IPS DF 6.9 (cell line): Measurements from ENCODE around the gene CNGA4.
"Not testable (repeated sequence)": the region's sequence is repeated elsewhere in the genome, so short reads cannot be mapped to it uniquely, and the experiment has no call there.

ENCODE experiments used
- DNase-seq: peaks from one replicate; pipeline ENCODE4 v3.0.0-alpha.2; 2013; ENCODE audit warnings: low read depth, low spot score
- H3K27ac ChIP-seq: one replicate; pipeline ENCODE4 v1.5.1; 2013; ENCODE audit warnings: low read length, control low read depth
- H3K27me3 ChIP-seq: 2 replicates; pipeline ENCODE4 v1.6.1; 2013; ENCODE audit warnings: mild to moderate bottlenecking, low read length; ENCODE audit not compliant: control insufficient read depth, insufficient read depth
- H3K36me3 ChIP-seq: 2 replicates; pipeline ENCODE4 v1.6.1; 2013; ENCODE audit warnings: low read length; ENCODE audit not compliant: control insufficient read depth, insufficient read depth
- H3K4me1 ChIP-seq: 2 replicates; pipeline ENCODE4 v1.6.1; 2013; ENCODE audit warnings: low read length; ENCODE audit not compliant: control insufficient read depth, insufficient read depth
- H3K4me3 ChIP-seq: 2 replicates; pipeline ENCODE4 v1.5.1; 2013; ENCODE audit warnings: mild to moderate bottlenecking, low read length
- H3K9me3 ChIP-seq: 2 replicates; pipeline ENCODE4 v1.6.1; 2013; ENCODE audit warnings: low read length, inconsistent platforms; ENCODE audit not compliant: control insufficient read depth, insufficient read depth
- WGBS: extraction: QIAGEN DNeasy Blood & Tissue Kit; methylation state at CpG from one replicate; pipeline ENCODE4 v1.1.7; 2013; ENCODE audit warnings: mixed read lengths, missing lambda C conversion rate; ENCODE audit not compliant: insufficient read length, insufficient coverage; 5-methylcytosine and 5-hydroxymethylcytosine counted together

The CNGA4 gene

DNA sequence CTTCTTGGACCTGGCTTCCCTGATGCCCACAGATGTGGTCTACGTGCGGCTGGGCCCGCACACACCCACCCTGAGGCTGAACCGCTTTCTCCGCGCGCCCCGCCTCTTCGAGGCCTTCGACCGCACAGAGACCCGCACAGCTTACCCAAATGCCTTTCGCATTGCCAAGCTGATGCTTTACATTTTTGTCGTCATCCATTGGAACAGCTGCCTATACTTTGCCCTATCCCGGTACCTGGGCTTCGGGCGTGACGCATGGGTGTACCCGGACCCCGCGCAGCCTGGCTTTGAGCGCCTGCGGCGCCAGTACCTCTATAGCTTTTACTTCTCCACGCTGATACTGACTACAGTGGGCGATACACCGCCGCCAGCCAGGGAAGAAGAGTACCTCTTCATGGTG lies 1.2 kb downstream of the CNGA4 start:
- no peak overlapping the region for H3K27ac ChIP-seq
- H3K36me3 ChIP-seq, result no peaks in the 10 kb centered on the region
- no peak for DNase-seq
- H3K9me3 ChIP-seq, result no peaks in the 10 kb centered on the region
- no peaks in the 10 kb centered on the region for H3K4me1 ChIP-seq
- no CpG with 5 or more reads among the region's 28 CpGs for WGBS
- H3K4me3 ChIP-seq, result no peak overlapping the region
- H3K27me3 ChIP-seq, result 0 out of 2 replicates have a peak, but pooled peaks cover 1% of the 10 kb centered on the region

GRCh38 chr11:6240781-6241180 lies 1.9 kb downstream of the CNGA4 start:
- Histone ChIP-seq H3K4me3 (no peak overlapping the region), H3K36me3 (no peaks in the 10 kb centered on the region), H3K9me3 (no peaks in the 10 kb centered on the region), H3K27ac (no peak overlapping the region), H3K27me3 (0 out of 2 replicates have a peak, but pooled peaks cover 1% of the 10 kb centered on the region), H3K4me1 (no peaks in the 10 kb centered on the region)
- no peak for DNase-seq
- WGBS, result no CpG with 5 or more reads among the region's 1 CpG

DNA sequence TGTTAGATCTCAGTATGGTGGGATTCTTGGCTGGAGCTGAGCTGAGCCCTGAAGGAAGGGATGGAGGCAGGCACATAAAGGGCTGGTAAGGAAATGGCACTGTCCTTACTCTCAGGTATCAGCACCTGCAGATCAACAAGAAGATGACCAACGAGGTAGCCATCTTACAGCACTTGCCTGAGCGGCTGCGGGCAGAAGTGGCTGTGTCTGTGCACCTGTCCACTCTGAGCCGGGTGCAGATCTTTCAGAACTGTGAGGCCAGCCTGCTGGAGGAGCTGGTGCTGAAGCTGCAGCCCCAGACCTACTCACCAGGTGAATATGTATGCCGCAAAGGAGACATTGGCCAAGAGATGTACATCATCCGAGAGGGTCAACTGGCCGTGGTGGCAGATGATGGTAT lies 2.4 kb downstream of the CNGA4 start:
- Histone ChIP-seq H3K36me3 (no peaks in the 10 kb centered on the region), H3K4me3 (no peak overlapping the region), H3K27me3 (0 out of 2 replicates have a peak, but pooled peaks cover 1% of the 10 kb centered on the region), H3K27ac (no peak overlapping the region), H3K9me3 (no peaks in the 10 kb centered on the region), H3K4me1 (no peaks in the 10 kb centered on the region)
- no peak for DNase-seq
- WGBS, result no CpG with 5 or more reads among the region's 7 CpGs

- WGBS, result 100% methylated on average over 1 of the region's 2 CpGs
- DNase-seq, result no peak
- no peaks in the 10 kb centered on the region for H3K9me3 ChIP-seq
Observed at GRCh38 chr11:6245536-6245935, 6.6 kb downstream of the CNGA4 start.

GRCh38 chr11:6248248-6248647 lies 9.4 kb downstream of the CNGA4 start:
- no peaks in the 10 kb centered on the region for H3K27me3 ChIP-seq
- no peak for DNase-seq
- no peaks in the 10 kb centered on the region for H3K9me3 ChIP-seq
- H3K36me3 ChIP-seq, result no peaks in the 10 kb centered on the region
- H3K4me1 ChIP-seq, result no peaks in the 10 kb centered on the region
- no peak overlapping the region for H3K4me3 ChIP-seq
- no peak overlapping the region for H3K27ac ChIP-seq
- no CpG with 5 or more reads among the region's 1 CpG for WGBS

More at GRCh38 chr11:6245536-6245935, 6.6 kb downstream of the CNGA4 start:
- no peaks in the 10 kb centered on the region for H3K27me3 ChIP-seq
- no peak overlapping the region for H3K27ac ChIP-seq
- H3K4me1 ChIP-seq, result no peaks in the 10 kb centered on the region
- H3K36me3 ChIP-seq, result no peaks in the 10 kb centered on the region
- H3K4me3 ChIP-seq, result no peak overlapping the region

GRCh38 chr11:6248897-6249296 lies 10.0 kb downstream of the CNGA4 start:
- not testable (repeated sequence) for H3K4me3 ChIP-seq, DNase-seq, H3K27me3 ChIP-seq, H3K4me1 ChIP-seq, H3K9me3 ChIP-seq, H3K36me3 ChIP-seq, H3K27ac ChIP-seq
- WGBS, result no CpG with 5 or more reads among the region's 3 CpGs

DNA sequence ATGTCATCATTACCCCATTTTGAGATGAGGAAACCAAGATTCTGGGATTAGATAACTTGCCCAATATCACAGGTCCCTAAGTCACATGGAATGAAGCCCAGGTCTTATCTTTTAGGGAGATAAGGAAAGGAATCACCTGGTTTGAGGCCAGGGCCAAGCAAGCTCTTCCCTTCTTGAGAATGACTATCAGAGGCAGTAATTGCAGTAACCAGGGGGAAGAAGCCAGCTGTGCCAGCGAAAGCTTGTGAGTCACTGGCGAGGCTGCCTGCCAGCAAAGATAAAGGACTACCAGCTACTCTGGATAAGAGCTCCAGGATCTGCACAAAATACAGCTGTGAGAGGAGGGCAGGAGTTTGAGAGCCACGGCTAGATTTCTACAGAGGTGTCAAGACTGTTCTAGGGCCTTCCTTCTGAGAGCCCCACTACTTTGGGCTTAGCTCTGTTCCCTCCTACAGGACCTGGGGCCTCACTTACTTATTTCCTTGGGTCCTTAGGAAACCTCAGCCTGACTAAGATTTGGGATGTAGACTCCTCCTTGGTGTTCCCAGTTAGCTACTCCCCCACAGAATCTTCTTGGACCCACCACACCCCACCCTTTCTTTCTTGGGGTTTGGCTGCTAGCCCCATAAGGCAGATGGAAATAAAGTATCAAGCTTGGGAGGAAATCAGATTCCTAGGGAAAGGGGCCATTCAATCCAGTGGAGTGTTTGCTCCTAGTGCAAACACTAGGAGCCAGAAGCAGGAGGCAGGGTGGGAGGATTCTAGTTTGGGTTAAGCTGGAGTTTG lies 11.1 kb downstream of the CNGA4 start:
- no peak overlapping the region for H3K27ac ChIP-seq
- no peaks in the 10 kb centered on the region for H3K36me3 ChIP-seq
- H3K4me1 ChIP-seq, result no peaks in the 10 kb centered on the region
- no peaks in the 10 kb centered on the region for H3K9me3 ChIP-seq
- no CpG with 5 or more reads among the region's 3 CpGs for WGBS
- H3K27me3 ChIP-seq, result no peaks in the 10 kb centered on the region
- DNase-seq, result no peak
- no peak overlapping the region for H3K4me3 ChIP-seq

- DNase-seq, result peak; percentile 68
Observed at GRCh38 chr11:6251120-6251733, 12.3 kb downstream of the CNGA4 start.

GRCh38 chr11:6251990-6252473 lies 13.1 kb downstream of the CNGA4 start:
- no peak for DNase-seq
- H3K4me3 ChIP-seq, result no peak overlapping the region
- WGBS, result no CpG with 5 or more reads among the region's 6 CpGs
- H3K9me3 ChIP-seq, result no peaks in the 10 kb centered on the region
- H3K27me3 ChIP-seq, result no peaks in the 10 kb centered on the region
- no peak overlapping the region for H3K27ac ChIP-seq
- H3K36me3 ChIP-seq, result no peaks in the 10 kb centered on the region
- no peaks in the 10 kb centered on the region for H3K4me1 ChIP-seq

More at GRCh38 chr11:6251120-6251733, 12.3 kb downstream of the CNGA4 start:
- Histone ChIP-seq H3K27me3 (no peaks in the 10 kb centered on the region), H3K4me3 (no peak overlapping the region), H3K27ac (no peak overlapping the region), H3K9me3 (no peaks in the 10 kb centered on the region), H3K36me3 (no peaks in the 10 kb centered on the region), H3K4me1 (no peaks in the 10 kb centered on the region)
- WGBS, result no CpG with 5 or more reads among the region's 6 CpGs

DNA sequence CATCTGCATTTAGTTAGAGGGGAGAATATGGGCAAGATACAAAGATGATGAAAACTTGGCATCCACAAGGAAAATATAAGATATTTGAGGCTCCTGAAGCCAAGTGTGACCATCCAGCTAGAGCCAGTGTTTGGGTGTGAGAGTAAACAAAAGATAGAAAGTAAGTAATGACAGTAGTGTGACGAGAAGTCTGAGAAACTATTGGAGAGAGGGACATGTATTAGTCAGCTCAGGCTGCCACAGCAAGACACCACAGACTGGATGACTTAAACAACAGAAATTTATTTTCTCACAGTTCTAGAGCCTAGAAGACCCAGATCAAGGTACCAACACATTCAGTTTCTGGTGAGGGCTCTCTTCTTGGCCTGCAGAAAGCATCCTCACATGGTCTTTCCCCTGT lies 14.3 kb downstream of the CNGA4 start:
- Histone ChIP-seq H3K27me3 (peaks cover 8% of the 10 kb centered on the region; the same call in 1 of the 2 replicates), H3K4me3 (no peak overlapping the region), H3K27ac (no peak overlapping the region), H3K4me1 (no peaks in the 10 kb centered on the region), H3K9me3 (no peaks in the 10 kb centered on the region), H3K36me3 (no peaks in the 10 kb centered on the region)
- no CpG with 5 or more reads among the region's 1 CpG for WGBS
- DNase-seq, result no peak
